Inferior parietal cortex (tissue), 1 donor: Measurements from ENCODE around the gene KCNA1.
A peak's percentile ranks its signal among the peaks of the same experiment; 100 is the strongest.

Experiments
- DNase-seq: peaks from one replicate; pipeline ENCODE4 v3.0.0-alpha.2; 2016; ENCODE audit errors: extremely low spot score

The KCNA1 gene

DNA sequence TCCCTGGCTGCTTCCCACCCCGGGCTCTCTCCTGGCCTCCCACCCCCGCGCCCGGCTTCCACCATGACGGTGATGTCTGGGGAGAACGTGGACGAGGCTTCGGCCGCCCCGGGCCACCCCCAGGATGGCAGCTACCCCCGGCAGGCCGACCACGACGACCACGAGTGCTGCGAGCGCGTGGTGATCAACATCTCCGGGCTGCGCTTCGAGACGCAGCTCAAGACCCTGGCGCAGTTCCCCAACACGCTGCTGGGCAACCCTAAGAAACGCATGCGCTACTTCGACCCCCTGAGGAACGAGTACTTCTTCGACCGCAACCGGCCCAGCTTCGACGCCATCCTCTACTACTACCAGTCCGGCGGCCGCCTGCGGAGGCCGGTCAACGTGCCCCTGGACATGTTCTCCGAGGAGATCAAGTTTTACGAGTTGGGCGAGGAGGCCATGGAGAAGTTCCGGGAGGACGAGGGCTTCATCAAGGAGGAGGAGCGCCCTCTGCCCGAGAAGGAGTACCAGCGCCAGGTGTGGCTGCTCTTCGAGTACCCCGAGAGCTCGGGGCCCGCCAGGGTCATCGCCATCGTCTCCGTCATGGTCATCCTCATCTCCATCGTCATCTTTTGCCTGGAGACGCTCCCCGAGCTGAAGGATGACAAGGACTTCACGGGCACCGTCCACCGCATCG is 1.8 kb downstream of the KCNA1 start:
- DNase-seq: no peak

DNA sequence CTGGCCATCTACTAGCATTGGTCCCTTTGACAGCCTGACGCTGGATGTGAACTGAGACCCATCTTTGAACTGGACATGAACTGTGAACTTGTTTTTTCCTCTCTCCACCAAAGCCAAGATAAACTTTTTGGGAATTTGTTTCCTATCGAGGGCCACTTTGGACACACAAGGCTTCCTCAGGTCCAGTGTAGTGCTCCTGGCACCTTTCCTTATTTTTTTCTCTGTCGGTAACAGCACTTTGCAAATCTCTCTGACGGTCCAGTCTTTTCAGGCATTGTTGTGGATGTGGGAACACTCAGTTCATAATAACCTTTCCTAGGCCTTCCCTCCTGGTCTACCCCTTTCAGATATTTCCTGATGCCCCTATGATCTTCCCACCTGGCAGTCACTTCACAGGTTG is 5.0 kb downstream of the KCNA1 start:
- no peak for DNase-seq

DNA sequence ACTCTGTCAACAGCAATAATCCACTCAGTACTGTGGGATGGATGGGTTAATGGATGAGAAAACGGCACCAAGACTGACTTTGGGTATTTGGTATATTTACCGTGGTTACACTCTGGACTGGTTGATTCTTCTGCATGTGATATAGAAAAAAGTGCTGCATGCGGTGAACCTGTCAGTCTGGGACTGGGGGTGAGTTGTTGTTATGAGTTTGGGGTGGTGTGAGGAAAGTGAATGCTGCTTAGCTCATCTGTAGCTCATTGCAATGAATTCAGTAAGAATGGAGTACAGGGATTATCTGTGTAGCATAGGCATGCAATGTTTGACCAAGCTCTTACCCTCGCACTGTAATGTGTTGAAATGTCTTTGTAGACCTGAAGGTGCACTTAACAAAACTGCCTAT is 6.0 kb downstream of the KCNA1 start:
- no peak for DNase-seq

DNA sequence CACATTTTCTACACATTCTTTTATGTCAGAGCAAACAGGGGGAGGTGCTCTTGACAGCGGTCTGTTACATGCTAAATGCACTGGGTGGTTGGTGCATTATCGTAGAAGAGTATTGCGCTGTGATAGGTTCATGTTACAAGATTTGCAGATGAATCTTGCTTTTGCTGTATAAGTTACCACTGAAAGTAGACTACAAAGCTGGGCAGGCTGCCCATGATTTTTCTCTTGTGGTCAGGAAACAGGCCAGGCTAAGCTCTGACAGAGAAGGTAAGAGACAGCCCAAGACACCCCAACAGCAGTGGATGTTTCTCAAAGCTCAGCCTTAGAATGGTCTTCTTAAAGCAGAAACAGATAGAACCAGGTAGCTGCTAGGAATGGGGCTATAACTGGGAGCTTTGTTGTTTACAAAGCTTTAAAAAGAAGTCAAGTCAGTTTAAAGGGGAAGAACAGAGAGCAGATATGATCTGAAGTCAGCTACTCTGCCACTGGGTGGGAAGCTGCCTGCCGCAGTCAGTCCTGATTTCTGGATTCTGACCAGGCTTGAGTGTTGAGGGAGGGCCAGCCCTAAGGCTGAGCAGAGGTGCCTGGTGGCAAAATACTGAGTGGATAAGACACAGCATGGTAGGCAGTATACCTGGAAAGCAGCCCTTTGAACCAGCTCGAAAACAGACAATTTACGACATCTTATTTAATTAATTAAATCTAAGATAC is 9.4 kb downstream of the KCNA1 start:
- no peak for DNase-seq

DNA sequence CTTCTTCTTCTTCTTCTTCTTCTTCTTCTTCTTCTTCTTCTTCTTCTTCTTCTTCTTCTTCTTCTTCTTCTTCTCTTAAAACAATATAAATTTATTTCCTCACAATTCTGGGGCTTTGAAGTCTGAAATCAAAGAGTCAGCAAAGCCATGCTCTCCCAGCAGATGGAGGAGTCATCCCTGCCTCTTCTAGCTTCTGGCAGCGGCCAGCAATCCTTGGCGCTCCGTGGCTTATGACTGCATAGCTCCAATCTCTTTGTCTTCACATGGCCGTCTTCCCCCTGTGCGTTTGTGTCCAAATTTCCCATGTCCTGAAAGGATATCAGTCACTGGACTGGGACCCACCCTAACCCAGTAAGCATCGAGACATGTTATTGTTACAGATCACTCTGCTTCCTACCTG is 22.9 kb downstream of the KCNA1 start:
- no peak for DNase-seq

DNA sequence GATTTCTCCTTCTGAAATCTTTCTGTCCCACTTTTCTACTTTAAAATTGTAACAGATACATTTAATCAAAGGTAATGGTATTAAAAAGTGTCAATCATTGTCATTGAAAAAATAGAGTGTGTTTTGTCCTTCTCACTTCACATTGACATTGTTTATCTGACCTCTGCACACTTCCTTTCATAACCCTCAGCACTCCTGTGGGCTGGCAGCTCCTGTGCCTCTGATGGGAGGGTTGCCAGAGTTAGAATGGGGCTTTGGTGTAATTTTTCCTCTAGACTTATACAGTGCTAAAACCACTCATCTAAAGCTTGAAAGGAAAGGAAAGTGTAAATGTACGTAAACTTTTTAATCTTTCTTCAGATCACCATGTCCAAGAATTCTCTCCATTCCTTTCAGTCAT is 23.7 kb downstream of the KCNA1 start:
- no peak for DNase-seq

DNA sequence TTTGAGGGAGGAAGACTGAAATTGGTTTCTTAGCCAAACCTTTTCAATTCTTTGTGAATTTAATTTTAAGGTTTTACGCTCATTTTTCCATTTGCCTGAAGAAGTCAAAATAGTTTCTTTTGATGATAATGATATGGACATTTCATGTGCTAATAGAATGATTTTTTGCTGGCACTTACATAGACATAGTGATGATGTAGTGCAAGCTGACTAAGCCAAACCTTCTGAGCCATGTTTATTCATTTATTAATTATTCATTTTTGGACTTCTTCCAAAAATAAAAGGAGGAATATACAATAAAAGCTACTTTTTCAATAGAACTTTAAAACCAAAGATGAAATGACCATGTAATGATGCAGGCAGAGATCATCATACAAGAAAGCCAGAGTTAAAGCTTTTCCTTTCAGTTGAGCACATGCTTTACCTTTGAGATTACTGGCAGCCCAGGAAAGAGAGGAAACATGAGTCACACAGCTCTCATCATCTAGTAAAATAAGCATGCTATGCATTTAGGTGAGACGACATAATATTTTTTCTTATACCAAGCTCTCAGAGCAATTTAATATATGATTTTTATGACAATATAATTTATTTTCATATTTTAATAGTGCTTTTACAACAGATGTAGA is 24.8 kb downstream of the KCNA1 start:
- no peak for DNase-seq

DNA sequence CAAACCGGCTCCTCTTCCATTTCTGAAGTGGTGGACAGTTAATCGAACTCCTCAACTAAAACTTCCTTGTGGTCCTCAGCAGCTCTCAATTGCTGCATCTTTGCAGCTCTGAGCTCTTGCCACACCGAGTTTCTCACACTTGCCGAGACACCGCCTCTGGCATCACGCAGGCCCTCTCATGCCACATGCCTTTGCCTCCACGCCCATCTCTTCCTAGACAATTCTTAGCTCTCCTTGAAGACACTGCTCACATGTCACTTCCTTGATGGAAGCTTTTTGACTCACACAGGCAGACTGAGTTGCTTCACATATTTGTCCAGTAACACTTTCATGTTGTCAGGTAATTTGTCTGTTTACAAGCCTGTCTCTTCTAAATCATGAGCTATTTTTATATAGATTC is 29.2 kb downstream of the KCNA1 start:
- DNase-seq: no peak

DNA sequence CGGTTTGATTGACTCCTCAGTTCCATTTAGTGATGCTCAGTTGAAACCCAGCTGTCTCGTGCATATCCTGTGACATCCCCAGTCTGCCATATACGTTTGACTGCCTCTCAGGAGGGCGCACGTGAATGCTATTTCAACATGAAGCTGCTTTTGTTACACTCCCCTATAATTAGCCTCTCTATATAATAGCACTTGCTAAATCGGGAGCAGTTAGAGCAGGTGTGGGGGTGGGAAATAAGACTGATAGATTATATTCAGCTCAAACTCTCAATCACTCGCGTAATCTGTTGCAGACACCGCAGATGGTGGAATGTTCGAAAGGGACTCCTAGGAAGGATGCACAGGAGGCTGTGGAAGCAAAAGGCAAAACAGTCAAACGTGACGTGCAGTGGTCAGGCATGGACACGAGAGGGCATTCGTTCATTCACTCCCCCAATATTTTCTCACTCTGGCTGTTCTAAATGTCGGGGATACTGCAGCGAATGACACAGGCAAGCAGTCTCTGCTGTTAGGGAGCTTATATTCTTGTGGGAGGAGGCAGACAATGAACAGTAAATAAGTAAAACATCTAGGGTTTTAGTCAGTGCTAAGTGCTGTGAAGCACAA is 29.8 kb downstream of the KCNA1 start:
- no peak for DNase-seq

DNA sequence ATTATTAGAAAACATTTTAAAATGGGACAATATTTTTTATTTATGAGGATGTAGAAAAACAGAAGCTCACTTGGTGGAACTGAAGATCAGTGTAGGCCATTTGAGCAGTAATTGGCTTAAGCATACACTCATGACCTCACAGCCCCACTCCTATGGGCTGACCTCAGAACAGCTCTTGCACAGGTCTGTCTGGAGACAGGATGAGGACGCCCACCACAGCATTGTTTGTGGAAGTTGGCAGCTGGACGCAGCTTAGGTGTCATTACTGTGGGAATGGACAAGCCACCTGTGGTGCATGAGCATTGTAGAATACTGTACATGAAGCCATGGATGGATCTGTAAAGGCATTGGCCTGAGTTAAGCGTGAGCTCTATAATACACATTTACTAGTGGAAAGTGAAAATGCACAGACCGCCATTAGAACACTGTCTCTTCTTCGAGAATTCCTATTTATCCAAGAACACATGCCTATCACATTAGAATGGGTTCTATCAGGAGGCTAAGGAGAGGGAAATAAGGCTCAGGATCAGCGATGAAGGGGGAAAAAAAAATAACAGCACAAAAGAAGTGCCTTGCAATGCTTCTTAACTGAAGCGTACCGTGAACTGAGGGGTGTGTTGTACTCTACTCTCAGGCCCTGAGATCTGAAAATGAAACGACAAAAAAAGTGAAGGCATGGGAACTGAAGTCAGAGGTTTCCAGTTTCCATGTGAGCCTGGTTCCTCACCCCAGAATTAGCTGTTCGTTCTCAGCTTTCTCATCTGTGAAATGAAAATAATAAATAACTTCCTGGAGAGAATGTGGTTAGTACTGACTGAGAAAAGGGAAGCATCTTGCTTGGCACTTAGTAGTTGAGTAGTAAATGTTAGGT is 33.6 kb downstream of the KCNA1 start:
- DNase-seq: no peak

DNA sequence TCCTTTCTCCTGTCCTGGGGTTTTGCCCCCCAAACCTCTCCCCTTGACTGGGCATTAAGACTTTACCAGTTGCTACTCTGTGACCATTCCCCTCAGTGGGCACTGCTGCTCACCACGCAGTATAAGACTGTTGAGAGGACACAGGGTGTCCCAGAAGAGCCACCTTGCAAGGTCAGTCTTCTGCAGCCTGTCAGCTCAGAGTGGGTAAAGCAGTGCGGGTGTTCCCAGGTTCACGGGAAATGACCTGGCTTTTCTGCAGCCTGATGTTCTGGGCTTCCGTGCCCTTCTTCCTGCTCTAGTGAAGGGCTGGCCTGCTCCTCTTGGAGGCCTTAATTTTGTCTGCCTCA is 34.2 kb downstream of the KCNA1 start:
- no peak for DNase-seq

DNA sequence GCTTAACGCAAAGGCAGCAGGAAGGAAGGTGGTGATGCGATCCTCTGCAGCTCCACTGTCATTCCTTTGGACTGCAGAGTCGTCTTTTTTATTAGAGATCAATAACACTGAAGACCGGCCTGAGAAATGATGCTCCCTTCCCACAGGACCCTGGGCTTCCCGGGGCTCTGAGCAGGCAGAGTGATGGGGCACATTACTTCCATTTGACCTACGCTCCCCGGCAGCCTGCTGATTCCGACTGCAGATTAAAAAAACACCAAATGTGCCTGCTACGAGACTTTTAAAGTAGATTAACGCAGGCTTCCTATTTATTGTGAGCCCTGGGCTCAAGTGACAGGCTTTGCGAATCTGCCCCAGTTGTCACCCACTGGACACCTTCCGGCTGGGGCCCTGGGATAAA is 37.5 kb downstream of the KCNA1 start:
- no peak for DNase-seq

DNA sequence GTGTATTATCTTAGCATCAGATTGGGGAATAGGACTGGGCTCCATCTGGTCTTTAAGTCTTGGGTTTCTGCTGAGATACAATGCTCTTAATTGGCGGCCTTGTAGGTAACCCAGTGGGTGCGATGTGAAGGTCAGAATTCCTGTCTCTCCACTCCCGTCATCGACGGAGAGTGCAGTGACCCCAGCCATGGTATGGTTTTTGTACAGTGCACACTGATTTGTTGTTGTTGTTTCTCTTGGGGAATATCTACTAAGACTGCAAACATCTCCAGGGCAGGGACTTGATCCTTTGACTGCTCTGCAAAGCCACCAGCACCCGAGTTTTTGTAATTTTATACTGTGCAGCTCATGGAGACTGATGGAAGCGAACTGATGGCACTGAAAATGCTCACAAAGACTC is 41.4 kb downstream of the KCNA1 start:
- no peak for DNase-seq

DNA sequence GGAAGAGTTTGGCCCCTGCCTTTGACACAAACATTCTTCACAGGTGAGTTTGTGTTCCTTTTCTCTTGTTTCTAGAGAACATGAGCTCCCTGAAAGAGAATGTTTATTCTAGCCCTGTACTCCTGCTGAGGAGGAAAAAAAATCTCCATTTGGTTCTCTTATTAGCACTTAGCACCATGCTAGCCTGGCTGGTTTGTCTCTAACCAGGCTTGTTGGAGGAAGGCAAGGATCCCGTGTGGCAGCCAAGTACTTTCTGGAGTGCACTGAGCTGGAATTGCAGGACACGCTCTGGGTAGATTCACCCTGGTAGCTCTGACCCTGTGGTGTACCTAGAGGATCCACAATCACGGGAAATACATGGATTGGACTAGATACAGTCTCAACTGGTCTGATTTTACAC is 41.9 kb downstream of the KCNA1 start:
- no peak for DNase-seq

DNA sequence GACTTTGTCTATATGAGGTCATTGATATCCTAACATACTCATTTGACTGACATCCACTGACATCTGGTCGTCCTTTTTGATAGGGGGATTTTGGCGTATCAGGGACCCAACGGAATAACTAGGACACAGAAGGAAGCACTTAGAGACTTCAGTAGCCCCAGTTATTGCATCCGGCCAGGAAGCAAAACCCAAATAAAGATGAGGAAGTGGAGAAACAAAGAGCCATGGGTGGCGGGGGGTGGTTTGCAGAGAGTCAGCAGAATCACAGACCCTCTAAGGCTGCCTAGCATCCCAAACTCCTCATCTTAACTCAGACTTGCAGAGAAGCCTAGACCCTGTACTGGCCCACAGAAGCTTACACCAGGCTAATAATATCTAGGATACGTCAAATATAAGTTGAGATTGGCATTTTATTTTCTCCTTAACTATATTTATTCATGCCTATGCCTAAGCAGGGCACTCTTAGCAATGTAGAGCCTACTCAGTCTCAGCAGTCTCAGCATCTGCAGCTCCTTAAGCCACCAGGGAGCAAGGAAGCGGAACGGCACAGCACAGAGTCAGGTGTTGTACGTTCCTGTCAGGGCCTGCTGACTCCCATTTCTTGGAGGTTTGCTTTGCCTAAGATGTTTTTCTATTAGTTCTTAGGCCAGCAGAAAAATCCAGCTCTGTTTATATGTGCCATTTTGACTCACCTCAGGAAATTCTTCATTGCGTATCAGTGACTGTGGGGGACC is 45.1 kb downstream of the KCNA1 start:
- no peak for DNase-seq

DNA sequence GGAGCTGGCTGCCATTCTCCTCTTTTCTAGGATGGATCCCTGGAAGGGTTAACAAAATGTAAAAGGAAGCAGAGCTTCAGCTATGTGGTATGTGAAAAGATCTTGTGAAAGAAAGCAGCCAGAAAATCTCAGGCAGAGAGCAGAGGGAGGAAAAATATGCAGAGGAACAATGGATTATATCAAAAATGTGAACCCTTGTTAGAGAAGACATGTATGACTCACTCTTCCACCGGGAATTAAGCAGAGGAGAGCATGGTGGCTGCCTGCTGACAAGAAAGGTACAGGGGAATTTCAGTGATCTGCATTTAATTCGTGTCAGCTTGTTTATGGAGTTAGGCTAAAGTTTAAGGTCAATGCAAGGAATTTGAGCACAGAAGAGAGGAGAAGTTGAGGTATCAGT is 46.3 kb downstream of the KCNA1 start:
- no peak for DNase-seq

DNA sequence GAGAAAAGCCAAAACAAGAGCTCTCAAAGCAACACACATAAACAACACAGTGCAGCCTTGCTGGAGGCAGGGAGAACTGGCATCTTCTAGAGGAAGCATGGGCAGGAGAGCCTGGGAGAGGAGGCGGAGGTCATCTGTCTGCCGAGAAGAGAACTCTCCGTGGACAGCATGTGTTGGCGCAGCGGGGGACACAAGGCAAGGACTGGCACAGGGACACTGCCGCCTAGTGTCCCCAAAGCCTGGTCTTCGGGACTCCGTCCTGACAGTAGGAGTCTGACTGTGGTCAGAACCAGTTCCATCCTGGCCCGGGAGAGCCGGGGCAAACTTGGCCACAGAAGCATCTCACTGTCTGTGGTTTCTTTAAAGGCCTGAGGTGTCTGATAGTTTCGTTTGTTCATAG is 47.3 kb downstream of the KCNA1 start:
- no peak for DNase-seq

DNA sequence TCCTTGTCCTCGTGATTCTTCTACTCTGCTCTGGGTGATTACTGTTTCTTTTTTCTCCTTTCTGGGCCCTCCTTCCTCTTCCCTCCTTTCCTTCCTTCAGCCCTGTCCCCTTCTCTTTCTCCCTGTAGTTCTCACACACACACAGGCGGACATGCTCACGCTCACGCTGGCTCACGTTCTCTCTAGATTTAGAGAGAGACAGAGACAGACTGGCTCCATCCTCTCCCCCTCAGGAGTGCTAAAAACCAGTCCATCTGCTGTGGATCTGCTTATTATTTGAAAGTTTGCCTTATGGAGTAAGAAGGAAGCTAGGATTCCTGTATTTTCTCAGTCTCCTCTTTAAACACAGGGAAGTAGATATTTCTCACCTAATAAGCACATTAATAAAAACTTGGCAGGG is 48.1 kb downstream of the KCNA1 start:
- DNase-seq: no peak

DNA sequence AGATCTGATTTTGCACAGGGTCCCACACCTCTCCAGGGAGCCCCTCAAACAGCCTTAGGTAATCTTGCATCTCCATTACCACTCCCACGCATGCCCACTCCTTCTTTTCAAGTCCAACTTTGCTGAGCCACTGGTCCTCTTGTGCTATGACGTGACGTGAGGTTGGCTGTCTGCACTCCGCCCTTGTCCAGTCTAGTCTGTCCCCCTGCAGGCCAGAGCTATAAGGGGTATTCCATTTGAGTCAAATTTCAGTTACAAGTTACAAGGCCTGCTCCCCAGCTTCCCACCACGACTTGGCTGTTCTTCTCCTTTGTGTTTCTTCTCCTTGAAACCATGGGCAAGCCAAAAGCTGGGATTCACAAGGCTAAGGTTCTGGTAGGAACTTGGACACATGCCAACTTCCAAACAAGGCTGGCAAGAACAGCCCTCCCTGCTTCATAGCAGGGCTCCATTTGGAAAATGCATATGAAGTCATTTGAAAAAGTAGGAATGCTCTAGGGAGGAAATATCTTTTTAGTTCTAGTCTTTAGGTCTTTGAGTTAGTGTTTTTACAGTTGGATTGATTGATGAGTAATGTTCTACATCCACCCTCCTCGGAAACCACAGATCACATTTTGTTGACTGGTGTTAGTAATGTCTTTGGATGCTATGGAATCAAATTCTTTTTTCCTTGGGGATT is 49.1 kb downstream of the KCNA1 start:
- no peak for DNase-seq

DNA sequence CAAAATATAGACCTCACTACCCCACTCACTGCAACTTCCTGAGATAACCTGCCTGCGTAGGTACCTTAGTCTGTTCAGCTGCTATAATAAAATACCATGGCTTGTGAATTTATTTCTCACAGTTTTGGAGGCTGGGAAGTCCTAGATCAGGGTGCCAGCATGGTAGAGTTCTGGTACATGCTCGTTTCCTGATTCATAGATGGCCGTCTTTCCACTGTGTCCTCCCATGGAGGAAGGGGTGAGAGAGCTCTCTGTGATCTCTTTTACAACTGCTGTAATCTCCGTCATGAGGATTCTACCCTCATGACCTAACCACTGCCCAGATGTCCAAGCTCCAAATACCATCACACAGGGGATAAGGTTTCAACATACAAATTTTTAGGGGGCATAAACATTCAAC is 49.7 kb downstream of the KCNA1 start:
- DNase-seq: no peak

DNA sequence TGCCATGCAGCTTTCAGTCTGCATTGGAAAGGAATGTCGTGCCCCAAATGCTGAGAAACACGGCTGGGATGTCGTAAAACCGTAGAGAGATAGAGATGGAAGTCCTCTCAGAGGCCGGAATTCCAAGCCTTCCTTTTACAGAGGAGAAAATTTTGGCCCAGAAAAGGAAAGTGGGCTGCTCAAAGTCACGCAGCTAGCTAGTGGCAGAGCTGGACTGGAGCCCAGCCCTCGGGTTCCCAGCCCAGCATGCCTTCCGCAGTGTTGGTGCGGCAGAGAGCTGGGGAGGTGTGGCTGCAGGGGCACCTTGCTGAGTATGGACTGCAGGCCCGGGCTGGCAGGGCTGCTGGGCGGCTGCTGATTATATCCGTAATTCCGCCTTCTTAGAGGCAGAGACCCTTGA is 50.3 kb downstream of the KCNA1 start:
- DNase-seq: peak; percentile 47
